Spleen (tissue), 11 donors: ENCODE results near the gene DHX34. TPM values are rescaled to one million over a fixed set of nuclear protein-coding genes. Genes with fewer than 3 reads are reported as not detected.

Experiments used
- DNase-seq: peaks from one replicate; pipeline ENCODE4 v3.0.0-alpha.2; 2020
- H3K27ac ChIP-seq, 8 donors: fragments of 200-600 bp; sonication (generic) in 7 of 8; 1 replicate in 4 of 8; 2 replicates in 4 of 8; pipeline versions ENCODE4 v1.5.0 to v1.8.0; 2016 to 2021; ENCODE audit warnings: inconsistent platforms in 4 of 8, mild to moderate bottlenecking in 4 of 8, moderate library complexity in 1 of 8
- H3K27me3 ChIP-seq, 7 donors: fragments of 200-600 bp; sonication (generic) in 6 of 7; replicated peaks in 1 of 7; 1 replicate in 4 of 7; 2 replicates in 3 of 7; pipeline versions ENCODE4 v1.5.0 to v1.8.0; 2016 to 2021; ENCODE audit warnings: inconsistent platforms in 3 of 7, mild to moderate bottlenecking in 1 of 7
- H3K36me3 ChIP-seq, 6 donors: fragments of 200-600 bp; sonication (generic) in 5 of 6; 1 replicate in 4 of 6; 2 replicates in 2 of 6; pipeline versions ENCODE4 v1.5.0 to v1.8.0; 2016 to 2021; ENCODE audit warnings: inconsistent platforms in 2 of 6
- H3K4me1 ChIP-seq, 6 donors: fragments of 200-600 bp; sonication (generic) in 5 of 6; 1 replicate in 3 of 6; 2 replicates in 3 of 6; pipeline versions ENCODE4 v1.5.0 to v1.8.0; 2016 to 2021; ENCODE audit warnings: inconsistent platforms in 3 of 6
- H3K4me3 ChIP-seq, 8 donors: fragments of 200-600 bp; sonication (generic) in 7 of 8; 1 replicate in 4 of 8; 2 replicates in 4 of 8; pipeline versions ENCODE4 v1.5.0 to v1.8.0; 2016 to 2021; ENCODE audit warnings: inconsistent platforms in 4 of 8, mild to moderate bottlenecking in 4 of 8, moderate library complexity in 2 of 8
- H3K9me3 ChIP-seq, 8 donors: fragments of 200-600 bp; sonication (generic) in 7 of 8; 1 replicate in 4 of 8; 2 replicates in 4 of 8; pipeline versions ENCODE4 v1.5.0 to v1.8.0; 2016 to 2021; ENCODE audit warnings: inconsistent platforms in 4 of 8
- CTCF ChIP-seq, 11 experiments: fragments of 200-600 bp in 7 of 11; fragments of 450-650 bp in 4 of 11; sonication (generic) in 4 of 11; IDR thresholded peaks in 8 of 11; conservative IDR thresholded peaks in 3 of 11; 1 replicate in 7 of 11; 2 replicates in 4 of 11; pipeline versions ENCODE4 v1.4.0 to v1.8.0; 2016 to 2021; ENCODE audit warnings: antibody characterized with exemption in 11 of 11, inconsistent platforms in 4 of 11, mild to moderate bottlenecking in 1 of 11
- POLR2A ChIP-seq, 3 donors: fragments of 450-650 bp; IDR thresholded peaks; one replicate each; pipeline ENCODE4 v1.5.1; 2017; ENCODE audit warnings: antibody characterized with exemption in 3 of 3, mild to moderate bottlenecking in 1 of 3
- POLR2AphosphoS5 ChIP-seq, 3 donors: sonication (generic); formaldehyde crosslinking; IDR thresholded peaks; one replicate each; pipeline ENCODE4 v1.5.1; 2017; ENCODE audit warnings: antibody characterized with exemption in 3 of 3
- WGBS, 5 donors: extraction: QIAGEN DNeasy Blood & Tissue Kit in 3 of 5; methylation state at CpG; one replicate each; pipeline versions ENCODE4 v1.1.5 to v1.1.7; 2013 to 2018; 5-methylcytosine and 5-hydroxymethylcytosine counted together
- intact Hi-C: fragments of 100-400 bp; cut with DNase I; formaldehyde crosslinking; loops from one replicate; pipeline ENCODE4 v1.15.0; 2023; ENCODE audit warnings: low total_unique reads
- polyA plus RNA-seq, 3 donors: library from polyadenylated mRNA; stranded (reverse); fragments of 200-250 nt; gene quantifications; one replicate each; pipeline ENCODE4 v1.2.1, GENCODE V29; 2013
- total RNA-seq, 7 donors: library from RNA; depleted of rRNA in 3 of 7; stranded (reverse); fragments of >200 nt in 3 of 7; fragmentation: NEBNext Ultra II Directional in 4 of 7; extraction: Animal tissue kit (Norgen Biotek cat#: 25700) in 4 of 7; gene quantifications; one replicate each; pipeline versions ENCODE4 v1.1.0 to v1.2.1, GENCODE V29; 2016 to 2021
- donor health status: healthy with polysubstance abuse.
- donor health status: DM: no; HTN: no; CAD: no; lungs with moderate emphysema.
- donor health status: DM: no; HTN: no; CAD: no.
- donor health status: Bipolar disorder and iron deficiency.
- donor health status: healthy.
- donor health status: DM: no; HTN: no; CAD: no.
- donor health status: DM: yes; HTN: yes; CAD: no.

The DHX34 gene
- total and polyA plus RNA-seq, 10 donors: 8.4 to 34.8 (median 22.5) TPM

- 7 to 17% (median 10%) methylated on average over 14 to 19 of the region's 19 CpGs for WGBS, 5 donors
Observed at GRCh38 chr19:47419789-47420188, 70.7 kb downstream of the DHX34 start.

GRCh38 chr19:47421244-47421786 lies 72.2 kb downstream of the DHX34 start:
- H3K4me1 ChIP-seq: peaks cover 0 to 48% (median 14%) of the 10 kb centered on the region in 6 donors
- no peak for DNase-seq
- H3K9me3 ChIP-seq: no peaks in the 10 kb centered on the region
- H3K4me3 ChIP-seq: no peak overlapping the region
- 8 to 12% (median 9%) methylated on average over 7 to 16 of the region's 16 CpGs for WGBS, 5 donors
- H3K27me3 ChIP-seq: peaks cover 4 to 100% (median 88%) of the 10 kb centered on the region in 7 donors
- TF ChIP-seq POLR2A (IDR thresholded peaks at IDR 0.05): no peak
- no peak for TF ChIP-seq CTCF (IDR thresholded peaks at IDR 0.05 in 8 of 11, conservative IDR thresholded peaks at IDR 0.05 in 3 of 11)
- TF ChIP-seq POLR2AphosphoS5 (IDR thresholded peaks at IDR 0.05): no peak
- H3K27ac ChIP-seq: no peak overlapping the region
- intact Hi-C loops: no loop called here
- no peaks in the 10 kb centered on the region for H3K36me3 ChIP-seq

More at GRCh38 chr19:47419789-47420188, 70.7 kb downstream of the DHX34 start:
- intact Hi-C loops: no loop called here
- Histone ChIP-seq H3K27ac (no peak overlapping the region), H3K4me3 (no peak overlapping the region), H3K27me3 (peaks cover 4 to 100% (median 83%) of the 10 kb centered on the region in 7 donors), H3K36me3 (no peaks in the 10 kb centered on the region), H3K9me3 (no peaks in the 10 kb centered on the region), H3K4me1 (peaks cover 0 to 48% (median 14%) of the 10 kb centered on the region in 6 donors)
- no peak for DNase-seq
- TF ChIP-seq POLR2AphosphoS5 (IDR thresholded peaks at IDR 0.05): no peak
- TF ChIP-seq POLR2A (IDR thresholded peaks at IDR 0.05): no peak
- no peak for TF ChIP-seq CTCF (IDR thresholded peaks at IDR 0.05 in 8 of 11, conservative IDR thresholded peaks at IDR 0.05 in 3 of 11)

GRCh38 chr19:47421844-47422395 lies 72.8 kb downstream of the DHX34 start:
- Histone ChIP-seq H3K4me3 (no peak overlapping the region), H3K27me3 (peaks cover 4 to 100% (median 82%) of the 10 kb centered on the region in 7 donors), H3K36me3 (no peaks in the 10 kb centered on the region), H3K27ac (no peak overlapping the region), H3K4me1 (peaks cover 0 to 48% (median 14%) of the 10 kb centered on the region in 6 donors), H3K9me3 (no peaks in the 10 kb centered on the region)
- intact Hi-C loops: no loop called here
- WGBS, 5 donors: 3 to 6% (median 5%) methylated on average over 30 to 31 of the region's 31 CpGs
- DNase-seq: no peak
- TF ChIP-seq POLR2A (IDR thresholded peaks at IDR 0.05) (no peak), CTCF (IDR thresholded peaks at IDR 0.05 in 8 of 11, conservative IDR thresholded peaks at IDR 0.05 in 3 of 11) (no peak), POLR2AphosphoS5 (IDR thresholded peaks at IDR 0.05) (no peak)

GRCh38 chr19:47422417-47423163 lies 73.5 kb downstream of the DHX34 start:
- intact Hi-C loops: no loop called here
- 5 to 11% (median 9%) methylated on average over 1 of the region's 1 CpG for WGBS, 5 donors

More at GRCh38 chr19:47422417-47423163, 73.5 kb downstream of the DHX34 start:
- H3K27me3 ChIP-seq: peaks cover 4 to 100% (median 76%) of the 10 kb centered on the region in 7 donors
- TF ChIP-seq POLR2A (IDR thresholded peaks at IDR 0.05) (no peak), CTCF (IDR thresholded peaks at IDR 0.05 in 8 of 11, conservative IDR thresholded peaks at IDR 0.05 in 3 of 11) (no peak), POLR2AphosphoS5 (IDR thresholded peaks at IDR 0.05) (no peak)
- no peak overlapping the region for H3K27ac ChIP-seq
- H3K9me3 ChIP-seq: no peaks in the 10 kb centered on the region
- no peaks in the 10 kb centered on the region for H3K36me3 ChIP-seq
- H3K4me1 ChIP-seq: peaks cover 0 to 49% (median 15%) of the 10 kb centered on the region in 6 donors
- H3K4me3 ChIP-seq: no peak overlapping the region
- no peak for DNase-seq
